GM19438 (cell line): ENCODE data around the gene SCN7A.
"Not testable (repeated sequence)": the region's sequence is repeated elsewhere in the genome, so short reads cannot be mapped to it uniquely, and the experiment has no call there.

Source experiments
- ATAC-seq: cut with Tn5 transposase; IDR thresholded peaks from one replicate; pipeline ENCODE4 v1.9.1; 2021; ENCODE audit warnings: low read depth; ENCODE audit not compliant: unreplicated experiment

Gene SCN7A

DNA sequence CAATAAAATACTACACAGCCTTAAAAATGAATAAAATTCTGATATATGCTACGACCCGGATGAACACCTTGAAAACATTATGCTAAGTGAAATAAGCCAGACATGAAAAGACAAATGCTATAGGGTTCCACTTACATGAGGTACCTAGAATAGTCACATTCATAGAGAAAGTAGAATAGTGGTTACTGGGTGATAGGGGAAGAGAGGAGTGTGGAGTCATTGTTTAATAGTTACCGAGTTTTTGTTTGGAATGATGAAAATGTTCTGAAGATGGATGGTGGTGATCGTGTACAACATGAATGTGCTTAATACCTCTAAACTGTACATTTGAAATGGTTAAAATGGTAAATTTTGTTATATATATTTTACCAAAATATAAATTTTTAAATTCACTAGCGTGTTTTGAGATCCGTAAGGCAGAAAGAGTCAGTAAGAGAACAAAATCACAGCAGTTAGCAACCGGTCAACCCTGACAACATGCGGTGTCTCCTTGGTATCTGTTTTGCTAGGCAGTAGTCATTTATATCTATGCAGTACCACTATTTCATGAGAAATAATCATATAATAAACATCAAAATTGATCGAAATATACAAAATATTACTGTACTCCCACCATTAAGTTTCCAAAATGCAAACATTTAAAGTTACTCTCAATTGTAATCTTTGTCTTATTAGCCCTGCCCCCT lies 129.4 kb downstream of the SCN7A start:
- no peak for ATAC-seq

GRCh38 chr2:166361351-166362153 lies 132.5 kb downstream of the SCN7A start:
- ATAC-seq: no peak

DNA sequence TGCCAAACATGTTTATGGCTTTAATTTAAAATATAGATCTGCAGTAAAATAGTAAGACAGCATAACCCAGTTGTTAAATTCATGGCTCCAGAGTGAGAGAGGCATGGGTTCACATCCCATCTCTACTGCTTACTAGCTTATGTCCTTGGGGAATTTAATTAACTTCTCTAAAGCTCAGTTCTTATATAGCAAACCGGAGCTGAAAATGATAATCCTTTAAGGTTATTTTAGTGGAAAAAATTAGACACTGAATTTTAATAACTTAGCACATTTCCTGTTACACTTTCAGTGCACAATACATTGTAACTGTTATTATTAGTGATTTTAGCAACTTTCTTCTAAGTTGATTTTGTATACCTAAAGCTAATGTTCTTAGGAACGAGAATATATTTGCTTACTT lies 133.1 kb downstream of the SCN7A start:
- no peak for ATAC-seq

DNA sequence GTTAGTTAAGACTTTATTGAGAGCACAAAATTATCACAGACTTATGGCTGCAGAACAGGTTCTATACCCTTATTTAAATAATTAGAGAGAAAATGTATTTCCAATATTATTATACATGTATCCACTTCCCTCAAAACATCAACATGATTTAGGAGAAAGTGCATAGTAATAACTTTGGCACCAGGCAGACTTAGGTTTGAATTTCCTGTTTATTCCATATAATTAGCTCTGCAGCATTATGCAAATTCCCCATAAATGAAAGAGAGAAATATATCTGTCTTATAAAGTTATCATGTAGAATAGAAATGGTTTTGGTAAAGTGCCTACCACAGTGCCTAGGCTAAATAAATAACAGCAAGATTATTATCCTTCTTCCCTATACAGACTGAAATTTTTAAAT lies 133.6 kb downstream of the SCN7A start:
- no peak for ATAC-seq

DNA sequence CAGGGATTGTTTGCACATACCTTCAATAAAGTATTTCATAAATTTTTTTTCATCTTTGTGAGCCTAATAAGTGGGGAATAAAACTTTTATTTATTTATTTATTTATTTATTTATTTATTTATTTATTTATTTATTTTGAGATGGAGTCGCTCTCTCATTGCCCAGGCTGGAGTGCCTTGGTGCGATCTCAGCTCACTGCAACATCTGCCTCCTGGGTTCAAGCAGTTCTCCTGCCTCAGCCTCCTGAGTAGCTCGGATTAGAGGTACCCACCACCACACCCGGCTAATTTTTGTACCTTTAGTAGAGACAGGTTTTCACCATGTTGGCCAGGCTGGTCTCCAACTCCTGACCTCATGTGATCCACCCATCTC lies 136.1 kb downstream of the SCN7A start:
- ATAC-seq: not testable (repeated sequence)

GRCh38 chr2:166357068-166357949 lies 136.7 kb downstream of the SCN7A start:
- ATAC-seq: no peak
